Right lobe of liver (tissue), 6 donors: ENCODE results near the gene REN. TPM values are rescaled to one million over a fixed set of nuclear protein-coding genes. Genes with fewer than 3 reads are reported as not detected.

Experiments used
- ATAC-seq, 4 donors: fragments of 200-7000 bp; cut with Tn5 transposase; one replicate each; pipeline ENCODE4 v1.9.1; 2020; ENCODE audit warnings: mild to moderate bottlenecking in 4 of 4, moderate library complexity in 4 of 4
- DNase-seq, 3 donors: peaks; one replicate each; pipeline ENCODE4 v3.0.0-alpha.2; 2020
- H3K27ac ChIP-seq, 3 donors: fragments of 200-600 bp; one replicate each; pipeline ENCODE4 v1.8.0; 2022
- H3K27me3 ChIP-seq, 2 donors: fragments of 200-600 bp; one replicate each; pipeline ENCODE4 v1.8.0; 2022
- H3K36me3 ChIP-seq, 4 donors: fragments of 200-600 bp; sonication (generic) in 1 of 4; one replicate each; pipeline versions ENCODE4 v1.5.1 to v1.8.0; 2017 to 2022; ENCODE audit warnings: control low read depth in 1 of 4
- H3K4me1 ChIP-seq, 4 donors: fragments of 200-600 bp; sonication (generic) in 1 of 4; one replicate each; pipeline versions ENCODE4 v1.5.1 to v1.8.0; 2017 to 2022; ENCODE audit warnings: control low read depth in 1 of 4
- H3K4me3 ChIP-seq, 3 donors: fragments of 200-600 bp; one replicate each; pipeline ENCODE4 v1.8.0; 2022
- H3K9me3 ChIP-seq, 4 donors: fragments of 200-600 bp; sonication (generic) in 1 of 4; one replicate each; pipeline versions ENCODE4 v1.5.1 to v1.8.0; 2017 to 2022; ENCODE audit warnings: control low read depth in 1 of 4
- CTCF ChIP-seq, 4 donors: fragments of 200-600 bp in 3 of 4; fragments of 450-650 bp in 1 of 4; IDR thresholded peaks; one replicate each; pipeline versions ENCODE4 v1.5.1 to v1.8.0; 2016 to 2022; ENCODE audit warnings: antibody characterized with exemption in 4 of 4, mild to moderate bottlenecking in 2 of 4
- POLR2A ChIP-seq: fragments of 450-650 bp; IDR thresholded peaks from one replicate; pipeline ENCODE4 v1.6.1; 2017; ENCODE audit warnings: antibody characterized with exemption, mild to moderate bottlenecking
- whole genome bisulfite sequencing: methylation state at CpG from one replicate; pipeline ENCODE4 v1.1.6; 2018; ENCODE audit warnings: low coverage, low lambda C conversion rate; ENCODE audit not compliant: insufficient coverage; ENCODE audit errors: missing lambda C conversion rate; 5-methylcytosine and 5-hydroxymethylcytosine counted together
- intact Hi-C, 2 donors: fragments of 100-400 bp; cut with DNase I; formaldehyde crosslinking; loops; one replicate each; pipeline versions ENCODE4 v1.11.2 to v1.14.1; 2022
- total RNA-seq, 6 experiments: library from RNA; depleted of rRNA in 2 of 6; stranded (reverse); fragments of >200 nt in 2 of 6; fragmentation: NEBNext Ultra II Directional in 3 of 6; extraction: Animal tissue kit (Norgen Biotek cat#: 25700) in 3 of 6; gene quantifications; one replicate each; pipeline versions ENCODE4 v1.1.0 to v1.2.4, GENCODE V29; 2016 to 2023
- donor health status: DM: no; HTN: yes; CAD: no.
- donor health status: DM: no; HTN: no; CAD: no.
- donor health status: DM: no; HTN: no; CAD: no.
- donor health status: DM: no; HTN: yes; CAD: no.
- donor health status: DM: no; HTN: yes; CAD: no.

The REN gene
- total RNA-seq, 6 experiments from 2014 or later: 0.25 to 0.44 (median 0.27) TPM; not detected in 1

GRCh38 chr1:204134103-204134502, 32.0 kb downstream of the REN start:
- no peak for TF ChIP-seq CTCF (IDR thresholded peaks at IDR 0.05)
- TF ChIP-seq POLR2A: no peak
- Histone ChIP-seq H3K27me3 (no peaks in the 10 kb centered on the region), H3K27ac (no peak overlapping the region), H3K36me3 (peaks cover 0 to 54% (median 22%) of the 10 kb centered on the region in 4 donors), H3K4me1 (peaks cover 0 to 63% (median 27%) of the 10 kb centered on the region in 4 donors), H3K9me3 (no peaks in the 10 kb centered on the region), H3K4me3 (no peak overlapping the region)
- intact Hi-C loops: no loop called here
- DNase-seq (no peak), ATAC-seq (no peak)
- WGBS: 40% methylated on average over 2 of the region's 11 CpGs

- no peak for DNase-seq
- TF ChIP-seq CTCF (IDR thresholded peaks at IDR 0.05) (no peak), POLR2A (no peak)
- 54% methylated on average over 6 of the region's 6 CpGs for WGBS
- intact Hi-C loops: no loop called here
- Histone ChIP-seq H3K36me3 (peaks cover 0 to 40% (median 15%) of the 10 kb centered on the region in 4 donors), H3K4me3 (no peak overlapping the region), H3K9me3 (no peaks in the 10 kb centered on the region), H3K27me3 (no peaks in the 10 kb centered on the region), H3K4me1 (peaks cover 0 to 59% (median 29%) of the 10 kb centered on the region in 4 donors), H3K27ac (peak overlapping the region in 2 of 3 donors; percentile 52 to 83)
- no peak for ATAC-seq
These were observed 33.4 kb downstream of the REN start for GRCh38 chr1:204132718-204133117.

- intact Hi-C loops: no loop called here
- no peaks in the 10 kb centered on the region for H3K9me3 ChIP-seq
- H3K4me3 ChIP-seq: no peak overlapping the region
- TF ChIP-seq CTCF (IDR thresholded peaks at IDR 0.05): no peak
- no peak for TF ChIP-seq POLR2A
- no peaks in the 10 kb centered on the region for H3K27me3 ChIP-seq
- DNase-seq: no peak
- WGBS: 100% methylated on average over 2 of the region's 4 CpGs
- H3K27ac ChIP-seq: peak overlapping the region; percentile 63 to 83 (median 68)
- ATAC-seq: no peak
- peaks cover 0 to 63% (median 30%) of the 10 kb centered on the region in 4 donors for H3K4me1 ChIP-seq
- H3K36me3 ChIP-seq: peaks cover 0 to 33% (median 15%) of the 10 kb centered on the region in 4 donors
These were observed 34.2 kb downstream of the REN start for GRCh38 chr1:204131978-204132377.

GRCh38 chr1:204130981-204131892, 34.9 kb downstream of the REN start:
- ATAC-seq (peak in 2 of 4 donors; percentile 7 to 10), DNase-seq (peak in 2 of 3 donors; percentile 49 to 65)
- H3K36me3 ChIP-seq: peaks cover 0 to 30% (median 13%) of the 10 kb centered on the region in 4 donors
- intact Hi-C loops: no loop called here
- 19% methylated on average over 8 of the region's 11 CpGs for WGBS
- H3K4me3 ChIP-seq: no peak overlapping the region
- peaks cover 0 to 63% (median 31%) of the 10 kb centered on the region in 4 donors for H3K4me1 ChIP-seq
- no peaks in the 10 kb centered on the region for H3K27me3 ChIP-seq
- no peaks in the 10 kb centered on the region for H3K9me3 ChIP-seq
- TF ChIP-seq POLR2A: no peak
- peak in 1 of 4 donors; percentile 11 for TF ChIP-seq CTCF (IDR thresholded peaks at IDR 0.05)
- peak overlapping the region; percentile 63 to 83 (median 68) for H3K27ac ChIP-seq
